Brain microvascular endothelial cell (primary cell): ENCODE measurements around the gene TC2N.

ENCODE experiments used
- DNase-seq: peaks from one replicate; pipeline ENCODE4 v3.0.0-alpha.2; 2020
- H3K27ac ChIP-seq: fragments of 250-450 bp; sonication (Bioruptor Pico); 2 replicates; pipeline ENCODE4 v1.5.1; 2020; ENCODE audit warnings: mild to moderate bottlenecking, moderate library complexity
- H3K27me3 ChIP-seq: fragments of 250-450 bp; sonication (Bioruptor Pico); replicated peaks from 2 replicates; pipeline ENCODE4 v1.5.1; 2020; ENCODE audit warnings: mild to moderate bottlenecking
- H3K36me3 ChIP-seq: fragments of 250-450 bp; sonication (Bioruptor Pico); replicated peaks from 2 replicates; pipeline ENCODE4 v1.5.1; 2020; ENCODE audit warnings: mild to moderate bottlenecking
- H3K4me3 ChIP-seq: 2 replicates; pipeline ENCODE4 v1.5.1; 2011; ENCODE audit warnings: low read depth, mild to moderate bottlenecking, control low read depth, low read length, moderate library complexity
- CTCF ChIP-seq: IDR thresholded peaks from 2 replicates; pipeline ENCODE4 v1.5.1; 2011; ENCODE audit warnings: low read depth, mild to moderate bottlenecking, moderate library complexity, low read length, control low read depth, inconsistent platforms; ENCODE audit errors: missing control alignments
- in situ Hi-C: cut with HindIII; loops from 2 replicates; pipeline ENCODE4 v1.10.0; 2017; ENCODE audit warnings: low sequenced_read_pairs, low pct_ligation_motif_present

TC2N gene

GRCh38 chr14:91870890-91871289 lies 3.6 kb upstream of the TC2N start:
- Histone ChIP-seq H3K36me3 (no peaks in the 10 kb centered on the region), H3K27ac (no peak overlapping the region), H3K27me3 (no peaks in the 10 kb centered on the region), H3K4me3 (no peak overlapping the region)
- no peak for TF ChIP-seq CTCF
- in situ Hi-C loops: no loop called here
- no peak for DNase-seq

GRCh38 chr14:91870001-91870400 lies 2.7 kb upstream of the TC2N start:
- Histone ChIP-seq H3K4me3 (no peak overlapping the region), H3K27ac (no peak overlapping the region)
- DNase-seq: no peak

GRCh38 chr14:91869556-91869955 lies 2.2 kb upstream of the TC2N start:
- in situ Hi-C loops: no loop called here
- no peak for TF ChIP-seq CTCF

More at GRCh38 chr14:91870001-91870400, 2.7 kb upstream of the TC2N start:
- no peak for TF ChIP-seq CTCF
- H3K27me3 ChIP-seq: no peaks in the 10 kb centered on the region
- in situ Hi-C loops: no loop called here
- no peaks in the 10 kb centered on the region for H3K36me3 ChIP-seq

GRCh38 chr14:91866511-91867295 lies 633 bp downstream of the TC2N start:
- TF ChIP-seq CTCF: no peak
- in situ Hi-C loops: no loop called here
- Histone ChIP-seq H3K4me3 (no peak overlapping the region), H3K36me3 (no peaks in the 10 kb centered on the region), H3K27me3 (no peaks in the 10 kb centered on the region), H3K27ac (no peak overlapping the region)
- DNase-seq: no peak

More at GRCh38 chr14:91869556-91869955, 2.2 kb upstream of the TC2N start:
- Histone ChIP-seq H3K27me3 (no peaks in the 10 kb centered on the region), H3K36me3 (no peaks in the 10 kb centered on the region), H3K4me3 (no peak overlapping the region), H3K27ac (no peak overlapping the region)
- peak; percentile 16 for DNase-seq

GRCh38 chr14:91866061-91866460 lies 1.3 kb downstream of the TC2N start:
- in situ Hi-C loops: no loop called here
- H3K27ac ChIP-seq: no peak overlapping the region
- no peaks in the 10 kb centered on the region for H3K27me3 ChIP-seq
- no peak for DNase-seq
- H3K36me3 ChIP-seq: no peaks in the 10 kb centered on the region
- no peak for TF ChIP-seq CTCF
- no peak overlapping the region for H3K4me3 ChIP-seq

- TF ChIP-seq CTCF: no peak
- in situ Hi-C loops: no loop called here
Observed at GRCh38 chr14:91862417-91862816, 4.9 kb downstream of the TC2N start.

More at GRCh38 chr14:91862417-91862816, 4.9 kb downstream of the TC2N start:
- Histone ChIP-seq H3K4me3 (no peak overlapping the region), H3K27ac (no peak overlapping the region), H3K36me3 (no peaks in the 10 kb centered on the region), H3K27me3 (no peaks in the 10 kb centered on the region)
- no peak for DNase-seq
